CD4-positive, CD25-positive, alpha-beta regulatory T cell (primary cell): ENCODE results near the gene ETS2. TPM values are rescaled to one million over a fixed set of nuclear protein-coding genes. Genes with fewer than 3 reads are reported as not detected.

Experiments
- ATAC-seq, 2 donors: fragments of 150-1000 bp; cut with Tn5 transposase; one replicate each; pipeline ENCODE4 v1.10.0; 2021; ENCODE audit warnings: low read depth in 2 of 2, moderate number of reproducible peaks in 2 of 2, moderate library complexity in 1 of 2
- DNase-seq, 3 donors: peaks; one replicate each; pipeline versions ENCODE4 v3.0.0 to v3.0.0-alpha.2; 2012 to 2022; ENCODE audit warnings: mixed read lengths in 1 of 3
- H3K27ac ChIP-seq: one replicate; pipeline ENCODE4 v1.7.0; 2013; ENCODE audit warnings: mild to moderate bottlenecking, low read length; ENCODE audit not compliant: insufficient read depth, poor library complexity, severe bottlenecking
- H3K27me3 ChIP-seq: one replicate; pipeline ENCODE4 v1.7.0; 2013; ENCODE audit warnings: low read length; ENCODE audit not compliant: control insufficient read depth, insufficient read depth
- H3K36me3 ChIP-seq: one replicate; pipeline ENCODE4 v1.7.0; 2013; ENCODE audit warnings: mild to moderate bottlenecking, low read length, moderate library complexity; ENCODE audit not compliant: control insufficient read depth, insufficient read depth
- H3K4me1 ChIP-seq: 2 replicates; pipeline ENCODE4 v1.7.0; 2013; ENCODE audit warnings: mild to moderate bottlenecking, low read length; ENCODE audit not compliant: insufficient read depth, control insufficient read depth, poor library complexity, severe bottlenecking
- H3K4me3 ChIP-seq: one replicate; pipeline ENCODE4 v1.7.0; 2013; ENCODE audit warnings: low read depth, mild to moderate bottlenecking, low read length, moderate library complexity
- H3K9me3 ChIP-seq, 2 experiments: 1 replicate in 1 of 2; 2 replicates in 1 of 2; pipeline ENCODE4 v1.7.0; 2013; ENCODE audit warnings: low read length in 2 of 2, mild to moderate bottlenecking in 1 of 2, moderate library complexity in 1 of 2; ENCODE audit not compliant: control insufficient read depth in 2 of 2
- H3K27ac Mint-ChIP-seq, 3 donors: one replicate each; pipeline ENCODE4 v1.8.0; 2020 to 2022; ENCODE audit warnings: mild to moderate bottlenecking in 3 of 3, mixed read lengths in 3 of 3, moderate library complexity in 2 of 3
- H3K27me3 Mint-ChIP-seq: one replicate; pipeline ENCODE4 v1.8.0; 2022; ENCODE audit warnings: mild to moderate bottlenecking, mixed read lengths
- H3K36me3 Mint-ChIP-seq: one replicate; pipeline ENCODE4 v1.8.0; 2020; ENCODE audit warnings: mixed read lengths
- H3K4me1 Mint-ChIP-seq, 4 donors: one replicate each; pipeline ENCODE4 v1.8.0; 2020 to 2022; ENCODE audit warnings: mixed read lengths in 4 of 4, mild to moderate bottlenecking in 1 of 4
- H3K4me3 Mint-ChIP-seq, 4 donors: one replicate each; pipeline ENCODE4 v1.8.0; 2020 to 2022; ENCODE audit warnings: mild to moderate bottlenecking in 4 of 4, mixed read lengths in 4 of 4, moderate library complexity in 3 of 4
- H3K9me3 Mint-ChIP-seq, 7 donors: one replicate each; pipeline ENCODE4 v1.8.0; 2020 to 2022; ENCODE audit warnings: mixed read lengths in 7 of 7, mild to moderate bottlenecking in 3 of 7, moderate library complexity in 2 of 7
- polyA plus RNA-seq, 4 donors: library from polyadenylated mRNA; unstranded; fragments of 300-500 nt; fragmentation: Illumina TruSeq; gene quantifications; one replicate each; pipeline ENCODE4 v1.2.3, GENCODE V29; 2021
- total RNA-seq: library from RNA; stranded (reverse); gene quantifications from one replicate; pipeline ENCODE4 v1.2.3, GENCODE V29; 2022

ETS2 gene
- total and polyA plus RNA-seq, 5 donors from 2014 or later = 2.6 to 12.3 (median 5.1) TPM

DNA sequence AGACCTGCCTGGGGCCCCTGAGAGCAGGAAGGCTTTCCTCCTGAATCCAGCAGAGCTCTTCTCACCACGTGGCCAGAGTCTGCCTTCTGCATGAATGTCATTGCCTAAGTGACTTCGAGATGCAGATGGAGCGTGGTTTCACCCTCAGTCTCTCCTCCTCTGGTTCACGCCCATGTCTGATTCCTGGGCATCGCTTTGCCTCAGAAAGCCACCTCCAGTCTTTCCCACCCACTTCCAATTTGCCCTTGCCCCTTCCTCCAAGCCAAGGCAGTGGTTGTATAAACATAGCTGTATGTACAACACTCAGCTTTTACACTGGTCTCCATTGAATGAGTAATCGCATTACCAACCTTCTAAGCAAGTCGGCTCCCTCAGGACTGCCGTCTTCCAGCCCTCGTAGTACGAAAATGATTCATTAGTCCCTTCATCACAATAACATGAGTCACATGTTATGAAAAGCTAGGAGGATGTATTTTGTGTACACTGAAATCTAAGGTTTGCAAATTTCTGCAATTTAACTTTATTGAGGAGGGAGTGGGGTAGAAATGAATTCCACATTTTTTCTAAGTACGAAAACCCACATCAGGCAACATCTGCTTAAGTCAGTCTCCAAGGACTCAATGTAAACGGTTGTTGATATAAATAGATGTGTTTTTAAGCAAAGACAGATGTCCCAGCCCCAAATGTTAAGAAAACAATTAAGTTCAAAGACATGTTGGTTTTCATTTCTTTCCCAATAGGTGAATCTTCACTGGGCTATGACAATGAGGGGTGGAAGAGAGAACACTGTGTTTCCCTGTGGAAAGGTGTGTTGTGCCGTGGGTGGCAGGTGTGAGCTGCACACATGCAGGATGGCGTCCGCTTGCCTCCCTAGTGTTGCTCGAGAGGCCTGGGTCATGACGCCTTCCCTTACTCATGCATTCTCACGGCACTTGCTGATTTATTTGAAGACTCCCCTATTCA lies 32.3 kb upstream of the ETS2 start:
- DNase-seq = no peak
- Histone ChIP-seq H3K36me3 (no peaks in the 10 kb centered on the region), H3K4me3 (no peak overlapping the region), H3K4me1 (peaks cover 3% of the 10 kb centered on the region), H3K9me3 (no peaks in the 10 kb centered on the region), H3K27ac (no peak overlapping the region), H3K27me3 (peaks cover 7% of the 10 kb centered on the region)
- no peak for ATAC-seq
- Mint-ChIP-seq H3K27ac (no peak overlapping the region), H3K4me3 (no peak overlapping the region), H3K4me1 (peaks cover 0 to 20% (median 13%) of the 10 kb centered on the region in 4 donors), H3K9me3 (peaks cover 0 to 5% (median 1%) of the 10 kb centered on the region in 7 donors), H3K36me3 (no peaks in the 10 kb centered on the region), H3K27me3 (peaks cover 32% of the 10 kb centered on the region)

DNA sequence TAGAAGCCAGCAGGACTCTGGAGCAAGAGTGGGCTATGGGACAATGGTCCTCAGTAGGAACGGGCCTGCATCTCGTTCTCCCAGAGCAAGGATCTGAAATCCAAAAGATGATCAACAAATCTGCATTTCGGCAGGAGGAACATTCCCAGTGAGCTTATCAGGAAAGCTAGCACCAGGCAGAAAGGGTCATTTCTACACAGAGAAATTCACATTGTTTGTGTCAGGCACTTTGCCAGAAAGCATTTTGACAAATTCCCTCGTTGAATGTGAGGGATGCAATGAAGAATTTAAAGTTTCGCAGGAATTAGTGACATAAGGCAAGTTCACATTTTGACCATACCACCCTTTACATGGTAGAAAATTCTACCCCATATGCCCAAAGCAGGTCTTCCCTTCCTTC lies 31.6 kb upstream of the ETS2 start:
- H3K27ac Mint-ChIP-seq = peak overlapping the region in 1 of 3 donors; percentile 2
- Histone ChIP-seq H3K4me3 (no peak overlapping the region), H3K4me1 (no peaks in the 10 kb centered on the region), H3K9me3 (no peaks in the 10 kb centered on the region), H3K36me3 (no peaks in the 10 kb centered on the region), H3K27me3 (peaks cover 10% of the 10 kb centered on the region), H3K27ac (no peak overlapping the region)
- H3K36me3 Mint-ChIP-seq = no peaks in the 10 kb centered on the region
- DNase-seq (no peak), ATAC-seq (no peak)
- peaks cover 0 to 12% (median 7%) of the 10 kb centered on the region in 4 donors for H3K4me1 Mint-ChIP-seq
- H3K27me3 Mint-ChIP-seq = peaks cover 27% of the 10 kb centered on the region
- H3K9me3 Mint-ChIP-seq = peaks cover 0 to 10% (median 4%) of the 10 kb centered on the region in 7 donors
- H3K4me3 Mint-ChIP-seq = no peak overlapping the region

DNA sequence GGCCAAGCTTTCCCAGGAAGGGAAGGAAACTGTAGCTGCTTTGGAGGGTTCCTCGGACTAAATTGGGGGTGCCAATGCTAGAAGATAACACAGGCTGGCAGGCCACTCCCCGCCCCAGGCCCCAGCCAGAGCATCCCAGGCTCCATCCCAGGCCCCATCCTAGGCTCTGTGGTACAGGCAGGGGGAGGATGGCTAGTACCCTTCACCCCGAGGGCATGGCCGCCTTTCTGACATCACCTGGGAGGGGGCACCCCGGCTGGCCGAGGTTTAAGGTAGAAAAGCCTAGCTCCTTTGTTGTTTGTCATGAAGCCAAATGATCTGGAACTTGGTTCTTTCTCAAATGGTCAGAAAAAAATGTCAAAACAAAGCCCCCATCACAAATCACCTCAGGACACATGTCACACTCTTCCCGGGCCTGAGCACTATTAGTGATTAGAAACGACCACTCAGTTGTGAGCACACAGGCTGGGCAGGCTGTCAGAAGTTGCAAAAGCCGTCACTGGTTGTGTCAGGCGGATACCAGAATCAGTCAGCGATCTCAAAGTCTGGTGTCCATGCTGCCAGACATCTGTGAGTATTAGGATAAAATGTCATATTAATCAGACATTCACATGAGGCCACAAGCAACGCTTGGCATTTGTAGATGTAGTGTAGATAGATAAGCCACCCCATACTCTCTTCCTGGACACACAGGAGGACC lies 31.0 kb upstream of the ETS2 start:
- Histone ChIP-seq H3K27ac (no peak overlapping the region), H3K4me3 (no peak overlapping the region), H3K36me3 (no peaks in the 10 kb centered on the region), H3K4me1 (no peaks in the 10 kb centered on the region), H3K9me3 (no peaks in the 10 kb centered on the region), H3K27me3 (peaks cover 10% of the 10 kb centered on the region)
- Mint-ChIP-seq H3K4me3 (no peak overlapping the region), H3K27me3 (peaks cover 22% of the 10 kb centered on the region), H3K27ac (no peak overlapping the region), H3K9me3 (peaks cover 0 to 11% (median 4%) of the 10 kb centered on the region in 7 donors), H3K36me3 (no peaks in the 10 kb centered on the region), H3K4me1 (peaks cover 0 to 9% (median 6%) of the 10 kb centered on the region in 4 donors)
- no peak for DNase-seq
- no peak for ATAC-seq

DNA sequence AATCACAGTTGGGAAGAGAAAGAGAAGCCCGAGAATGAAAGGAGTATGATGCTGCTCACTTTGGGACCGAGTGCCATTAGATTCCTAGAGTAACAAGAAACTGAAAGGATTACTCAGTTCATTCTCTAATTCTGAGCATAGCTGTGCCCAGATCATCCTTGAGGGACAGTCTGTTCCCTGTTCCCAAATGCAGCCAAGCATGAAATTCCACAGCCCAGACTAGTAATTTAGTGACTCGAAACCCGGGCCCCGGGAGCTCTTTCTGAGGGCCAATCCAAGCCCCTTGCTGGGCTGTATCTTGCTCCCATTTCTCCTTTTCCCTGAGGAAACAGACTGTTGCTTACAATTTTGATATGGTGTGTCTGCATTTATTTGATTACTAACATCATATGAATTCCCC lies 30.0 kb upstream of the ETS2 start:
- peaks cover 8% of the 10 kb centered on the region for H3K27me3 ChIP-seq
- no peaks in the 10 kb centered on the region for H3K9me3 ChIP-seq
- peak overlapping the region in 1 of 3 donors; percentile 21 for H3K27ac Mint-ChIP-seq
- H3K4me3 ChIP-seq = no peak overlapping the region
- no peak overlapping the region for H3K4me3 Mint-ChIP-seq
- peaks cover 22% of the 10 kb centered on the region for H3K27me3 Mint-ChIP-seq
- H3K4me1 Mint-ChIP-seq = peaks cover 0 to 9% (median 7%) of the 10 kb centered on the region in 4 donors
- ATAC-seq (no peak), DNase-seq (no peak)
- H3K4me1 ChIP-seq = no peaks in the 10 kb centered on the region
- no peak overlapping the region for H3K27ac ChIP-seq
- no peaks in the 10 kb centered on the region for H3K36me3 ChIP-seq
- H3K36me3 Mint-ChIP-seq = no peaks in the 10 kb centered on the region
- peaks cover 0 to 11% (median 4%) of the 10 kb centered on the region in 7 donors for H3K9me3 Mint-ChIP-seq

DNA sequence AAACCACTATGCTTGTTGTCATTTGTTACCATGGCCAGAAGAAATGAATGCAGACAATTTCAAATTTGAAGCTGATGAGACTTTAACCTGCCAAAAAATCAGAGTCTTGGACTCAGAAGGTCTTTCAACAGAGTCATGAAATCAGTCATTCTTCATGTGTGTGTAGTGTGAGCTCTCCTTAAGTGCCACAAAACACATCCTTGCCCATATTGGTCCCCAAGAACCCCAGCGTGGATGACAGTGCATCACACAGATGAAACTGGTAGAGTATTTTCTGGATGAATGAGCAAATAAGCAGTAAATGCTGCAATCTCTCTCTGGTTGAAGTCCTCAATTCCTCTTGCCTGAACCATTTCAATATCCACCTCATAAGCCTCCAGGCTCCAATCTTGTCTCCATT lies 28.7 kb upstream of the ETS2 start:
- Histone ChIP-seq H3K4me1 (no peaks in the 10 kb centered on the region), H3K36me3 (no peaks in the 10 kb centered on the region), H3K4me3 (no peak overlapping the region), H3K9me3 (no peaks in the 10 kb centered on the region), H3K27me3 (peaks cover 6% of the 10 kb centered on the region), H3K27ac (no peak overlapping the region)
- Mint-ChIP-seq H3K27me3 (peaks cover 14% of the 10 kb centered on the region), H3K27ac (peak overlapping the region in 1 of 3 donors; percentile 81), H3K4me3 (no peak overlapping the region), H3K4me1 (peaks cover 0 to 14% (median 10%) of the 10 kb centered on the region in 4 donors), H3K36me3 (peaks cover 5% of the 10 kb centered on the region), H3K9me3 (peaks cover 2 to 15% (median 5%) of the 10 kb centered on the region in 7 donors)
- DNase-seq (no peak), ATAC-seq (no peak)

DNA sequence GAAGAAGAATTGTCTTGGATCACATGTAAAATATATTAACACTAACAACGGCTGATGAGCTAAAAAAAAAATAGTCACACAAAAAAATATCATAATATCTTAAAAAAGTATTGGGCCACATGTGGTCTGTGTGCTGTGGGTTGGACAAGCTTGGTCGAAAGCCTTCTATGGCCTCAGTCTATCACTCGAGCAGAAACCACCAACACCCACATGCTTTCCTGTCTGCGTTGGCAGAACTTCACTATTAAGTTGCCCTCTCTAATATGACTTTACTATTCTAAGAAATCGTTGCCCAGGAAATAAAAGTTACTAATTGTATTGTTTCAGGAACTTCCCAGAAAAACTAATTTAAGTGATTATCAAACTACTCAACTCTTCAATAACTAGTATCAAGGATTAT lies 28.2 kb upstream of the ETS2 start:
- Mint-ChIP-seq H3K27me3 (peaks cover 9% of the 10 kb centered on the region), H3K9me3 (peaks cover 2 to 20% (median 6%) of the 10 kb centered on the region in 7 donors), H3K4me1 (peaks cover 0 to 14% (median 10%) of the 10 kb centered on the region in 4 donors), H3K36me3 (peaks cover 7% of the 10 kb centered on the region), H3K4me3 (no peak overlapping the region), H3K27ac (peak overlapping the region in 1 of 3 donors; percentile 81)
- H3K27ac ChIP-seq = no peak overlapping the region
- ATAC-seq = no peak
- H3K36me3 ChIP-seq = no peaks in the 10 kb centered on the region
- no peaks in the 10 kb centered on the region for H3K4me1 ChIP-seq
- H3K27me3 ChIP-seq = peaks cover 6% of the 10 kb centered on the region
- H3K4me3 ChIP-seq = no peak overlapping the region
- peak in 1 of 3 donors; percentile 41 for DNase-seq
- no peaks in the 10 kb centered on the region for H3K9me3 ChIP-seq

DNA sequence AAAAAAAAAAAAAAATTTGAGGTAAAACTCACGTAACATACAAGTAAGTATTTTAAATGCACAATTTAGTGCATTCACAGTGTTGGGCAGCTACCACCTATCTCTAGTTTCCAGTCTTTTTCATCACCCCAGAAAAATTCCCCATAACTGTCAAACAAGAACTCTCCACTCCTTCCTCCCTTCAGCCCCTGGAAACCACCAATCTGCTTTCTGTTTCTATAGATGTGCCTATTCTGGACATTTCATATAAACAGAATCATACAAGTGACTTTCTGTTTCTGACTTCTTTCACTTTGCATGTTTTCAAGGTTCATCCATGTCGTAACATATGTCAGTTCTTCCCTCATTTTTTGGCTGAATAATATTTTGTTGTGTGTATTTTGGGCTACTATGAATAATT lies 24.9 kb upstream of the ETS2 start:
- Histone ChIP-seq H3K36me3 (no peaks in the 10 kb centered on the region), H3K4me1 (no peaks in the 10 kb centered on the region)
- peak in 1 of 3 donors; percentile 57 for DNase-seq

More for the DNA sequence above, 24.9 kb upstream of the ETS2 start:
- peaks cover 4% of the 10 kb centered on the region for H3K27me3 Mint-ChIP-seq
- H3K4me1 Mint-ChIP-seq = peaks cover 0 to 14% (median 8%) of the 10 kb centered on the region in 4 donors
- no peak overlapping the region for H3K4me3 Mint-ChIP-seq
- Histone ChIP-seq H3K4me3 (no peak overlapping the region), H3K27me3 (peaks cover 3% of the 10 kb centered on the region), H3K27ac (no peak overlapping the region), H3K9me3 (peaks cover 0 to 2% of the 10 kb centered on the region in 2 experiments)
- no peak for ATAC-seq
- peaks cover 11% of the 10 kb centered on the region for H3K36me3 Mint-ChIP-seq
- H3K27ac Mint-ChIP-seq = peak overlapping the region in 1 of 3 donors; percentile 57
- peaks cover 2 to 26% (median 6%) of the 10 kb centered on the region in 7 donors for H3K9me3 Mint-ChIP-seq
